ENCODE results near the gene RASSF4. TPM values are rescaled to one million over a fixed set of nuclear protein-coding genes. Genes with fewer than 3 reads are reported as not detected.
A peak's percentile ranks its signal among the peaks of the same experiment; 100 is the strongest.

RASSF4 gene
- total and polyA plus RNA-seq, 3 donors from 2014 or later, result 28.2 to 68.1 (median 53.1) TPM

- WGBS, 2 donors, result 88 to 90% methylated on average over 3 to 4 of the region's 4 CpGs
- no peak overlapping the region for H3K27ac ChIP-seq
- H3K36me3 ChIP-seq (ENCODE audit: low read depth, missing control alignments), result no peaks in the 10 kb centered on the region
- no peaks in the 10 kb centered on the region for H3K27me3 ChIP-seq
- H3K9me3 ChIP-seq, result no peaks in the 10 kb centered on the region
- no peak for TF ChIP-seq CTCF (IDR thresholded peaks at IDR 0.05)
- TF ChIP-seq POLR2A (IDR thresholded peaks at IDR 0.05), result no peak
- intact Hi-C loops (cut with DNase I; ENCODE audit: low total_unique reads), result loop anchor here (5.0 kb wide), 1 partner anchor 46 kb away; the partner anchor contains the start of gene DEPP1
- H3K4me1 ChIP-seq, result peaks cover 9% of the 10 kb centered on the region
- no peak overlapping the region for H3K4me3 ChIP-seq
- DNase-seq, result no peak
Measured at GRCh38 chr10:44930904-44931620, 28.5 kb upstream of the RASSF4 start.

GRCh38 chr10:44931621-44932516 lies 27.7 kb upstream of the RASSF4 start:
- H3K4me3 ChIP-seq, result no peak overlapping the region
- no peak overlapping the region for H3K27ac ChIP-seq
- no peaks in the 10 kb centered on the region for H3K27me3 ChIP-seq
- WGBS, 2 donors, result 87% methylated on average over 8 to 10 of the region's 10 CpGs
- no peak for TF ChIP-seq CTCF (IDR thresholded peaks at IDR 0.05)
- no peak for TF ChIP-seq POLR2A (IDR thresholded peaks at IDR 0.05)
- H3K9me3 ChIP-seq, result no peaks in the 10 kb centered on the region
- no peak for DNase-seq
- H3K4me1 ChIP-seq, result peaks cover 10% of the 10 kb centered on the region
- no peaks in the 10 kb centered on the region for H3K36me3 ChIP-seq (ENCODE audit: low read depth, missing control alignments)
- intact Hi-C loops (cut with DNase I; ENCODE audit: low total_unique reads), result loop anchor here (5.0 kb wide), 1 partner anchor 45 kb away; the partner anchor contains the start of gene DEPP1

GRCh38 chr10:44932517-44933450 lies 26.8 kb upstream of the RASSF4 start:
- H3K4me3 ChIP-seq, result no peak overlapping the region
- H3K9me3 ChIP-seq, result no peaks in the 10 kb centered on the region
- WGBS, 2 donors, result 60 to 75% methylated on average over 2 to 10 of the region's 10 CpGs
- TF ChIP-seq CTCF (IDR thresholded peaks at IDR 0.05) (peak; percentile 92 to 95 (median 92)), POLR2A (IDR thresholded peaks at IDR 0.05) (no peak)
- DNase-seq, result peak; percentile 95
- H3K27ac ChIP-seq, result no peak overlapping the region
- peaks cover 10% of the 10 kb centered on the region for H3K4me1 ChIP-seq
- intact Hi-C loops (cut with DNase I; ENCODE audit: low total_unique reads), result loop anchor here (5.0 kb wide), 1 partner anchor 45 kb away; the partner anchor contains the start of gene DEPP1
- H3K36me3 ChIP-seq (ENCODE audit: low read depth, missing control alignments), result no peaks in the 10 kb centered on the region
- H3K27me3 ChIP-seq, result no peaks in the 10 kb centered on the region

DNA sequence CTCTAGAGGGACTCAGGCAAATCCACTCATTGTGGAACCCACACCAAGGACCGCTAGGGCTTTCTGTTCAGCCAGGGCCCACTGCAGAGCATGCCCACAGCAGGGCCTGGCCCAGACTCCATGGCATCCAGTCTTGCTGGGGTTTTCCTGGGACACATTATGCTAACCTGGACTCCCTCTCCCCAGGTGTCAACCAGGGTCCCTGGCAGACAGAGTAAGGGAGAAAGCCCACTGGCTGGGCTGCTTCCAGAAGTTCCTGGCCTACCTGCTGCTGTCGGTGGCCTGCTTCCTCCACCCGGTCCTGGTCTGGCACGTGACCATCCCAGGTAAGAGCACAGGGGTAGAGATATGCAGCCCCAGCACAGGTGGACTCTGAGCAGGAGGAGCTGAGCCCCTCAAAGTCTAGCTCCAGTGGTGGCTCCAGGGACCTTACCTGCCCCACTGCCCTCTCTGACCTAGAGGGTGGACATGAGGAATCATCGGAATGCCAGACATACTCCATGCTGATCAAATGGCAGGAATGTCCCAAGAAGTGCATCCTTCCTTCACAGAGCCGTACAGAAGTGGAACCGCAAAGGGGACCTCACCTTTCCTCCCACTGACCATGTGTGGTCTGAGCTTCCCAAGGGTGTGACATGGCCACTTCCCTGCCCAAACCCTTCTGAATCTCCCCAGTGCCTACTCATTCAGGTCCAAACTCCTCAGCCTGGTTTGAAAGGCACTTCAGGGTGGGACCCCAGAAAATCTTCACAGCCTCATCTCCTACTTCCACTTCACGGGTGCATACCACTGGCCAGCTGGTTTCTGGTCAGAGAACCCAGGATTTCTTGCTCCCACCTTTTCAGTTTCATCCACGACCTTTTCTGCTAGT lies 25.9 kb upstream of the RASSF4 start:
- WGBS, 2 donors, result 72 to 87% methylated on average over 5 to 9 of the region's 9 CpGs
- Histone ChIP-seq H3K27me3 (no peaks in the 10 kb centered on the region), H3K27ac (no peak overlapping the region), H3K9me3 (no peaks in the 10 kb centered on the region), H3K36me3 (ENCODE audit: low read depth, missing control alignments) (no peaks in the 10 kb centered on the region), H3K4me1 (peaks cover 10% of the 10 kb centered on the region), H3K4me3 (no peak overlapping the region)
- no peak for DNase-seq
- TF ChIP-seq CTCF (IDR thresholded peaks at IDR 0.05) (no peak), POLR2A (IDR thresholded peaks at IDR 0.05) (no peak)
- intact Hi-C loops (cut with DNase I; ENCODE audit: low total_unique reads), result loop anchor here (5.0 kb wide), 1 partner anchor 44 kb away; the partner anchor contains the start of gene DEPP1
